Measurements from ENCODE around the gene PLXDC2.

DNA sequence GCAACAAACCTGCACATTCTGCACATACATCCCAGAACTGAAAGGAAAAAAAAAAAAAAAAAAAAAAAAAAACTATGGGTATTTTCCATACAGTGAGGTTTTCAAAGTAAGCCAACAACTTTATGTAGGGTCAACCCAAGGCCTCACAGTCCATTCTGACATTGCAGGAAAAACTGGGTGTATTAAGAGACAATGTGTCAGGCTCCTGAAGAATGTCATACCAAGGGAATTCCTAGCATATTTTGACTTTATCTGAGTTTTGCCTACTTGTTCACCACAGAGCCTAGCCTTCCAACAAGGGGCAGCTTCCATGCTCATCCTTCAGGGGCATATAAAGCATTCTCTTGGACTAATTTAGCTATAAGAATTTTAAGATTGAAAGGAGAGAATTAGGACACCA lies 368.9 kb downstream of the PLXDC2 start:
- TF ChIP-seq, protein P1, sequence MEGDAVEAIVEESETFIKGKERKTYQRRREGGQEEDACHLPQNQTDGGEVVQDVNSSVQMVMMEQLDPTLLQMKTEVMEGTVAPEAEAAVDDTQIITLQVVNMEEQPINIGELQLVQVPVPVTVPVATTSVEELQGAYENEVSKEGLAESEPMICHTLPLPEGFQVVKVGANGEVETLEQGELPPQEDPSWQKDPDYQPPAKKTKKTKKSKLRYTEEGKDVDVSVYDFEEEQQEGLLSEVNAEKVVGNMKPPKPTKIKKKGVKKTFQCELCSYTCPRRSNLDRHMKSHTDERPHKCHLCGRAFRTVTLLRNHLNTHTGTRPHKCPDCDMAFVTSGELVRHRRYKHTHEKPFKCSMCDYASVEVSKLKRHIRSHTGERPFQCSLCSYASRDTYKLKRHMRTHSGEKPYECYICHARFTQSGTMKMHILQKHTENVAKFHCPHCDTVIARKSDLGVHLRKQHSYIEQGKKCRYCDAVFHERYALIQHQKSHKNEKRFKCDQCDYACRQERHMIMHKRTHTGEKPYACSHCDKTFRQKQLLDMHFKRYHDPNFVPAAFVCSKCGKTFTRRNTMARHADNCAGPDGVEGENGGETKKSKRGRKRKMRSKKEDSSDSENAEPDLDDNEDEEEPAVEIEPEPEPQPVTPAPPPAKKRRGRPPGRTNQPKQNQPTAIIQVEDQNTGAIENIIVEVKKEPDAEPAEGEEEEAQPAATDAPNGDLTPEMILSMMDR (IDR thresholded peaks at IDR 0.05; ENCODE audit: low read depth, low read length, poor library complexity, severe bottlenecking), result no peak
- TF ChIP-seq EZH2phosphoT487 (IDR thresholded peaks at IDR 0.05; ENCODE audit: borderline replicate concordance, low read length), result no peak
